Mesodermal cell (in vitro differentiated cells): ENCODE data around the gene LCN10.
A peak's percentile ranks its signal among the peaks of the same experiment; 100 is the strongest.
"Not testable (repeated sequence)": the region's sequence is repeated elsewhere in the genome, so short reads cannot be mapped to it uniquely, and the experiment has no call there.

Experiments used
- H3K27ac ChIP-seq: 2 replicates; pipeline ENCODE4 v1.7.0; 2013; ENCODE audit warnings: mild to moderate bottlenecking, low read depth, low read length, moderate library complexity; ENCODE audit not compliant: severe bottlenecking
- H3K36me3 ChIP-seq: 2 replicates; pipeline ENCODE4 v1.7.1; 2013; ENCODE audit warnings: mild to moderate bottlenecking, low read length, moderate library complexity; ENCODE audit not compliant: control insufficient read depth, insufficient read depth
- H3K4me1 ChIP-seq: one replicate; pipeline ENCODE4 v1.7.1; 2013; ENCODE audit warnings: mild to moderate bottlenecking, low read length; ENCODE audit not compliant: insufficient read depth, control insufficient read depth, poor library complexity, severe bottlenecking
- H3K4me3 ChIP-seq: 2 replicates; pipeline ENCODE4 v1.7.0; 2013; ENCODE audit warnings: low read length, control low read depth, mild to moderate bottlenecking; ENCODE audit not compliant: insufficient read depth, poor library complexity, severe bottlenecking; ENCODE audit errors: extremely low read depth
- H3K9me3 ChIP-seq: 2 replicates; pipeline ENCODE4 v1.7.1; 2013; ENCODE audit warnings: mild to moderate bottlenecking, low read length, moderate library complexity; ENCODE audit not compliant: control insufficient read depth
- WGBS, 2 experiments: methylation state at CpG; one replicate each; pipeline ENCODE4 v1.1.5; 2013; ENCODE audit warnings: missing lambda C conversion rate in 2 of 2; ENCODE audit not compliant: insufficient coverage in 2 of 2; 5-methylcytosine and 5-hydroxymethylcytosine counted together

Gene LCN10

GRCh38 chr9:136714893-136715274 is 27.9 kb downstream of the LCN10 start:
- WGBS, 2 experiments, result 80 to 90% methylated on average over 6 to 8 of the region's 8 CpGs
- Histone ChIP-seq H3K27ac (peak overlapping the region; percentile 53), H3K36me3 (peaks cover 13% of the 10 kb centered on the region), H3K4me1 (peaks cover 16% of the 10 kb centered on the region), H3K4me3 (no peak overlapping the region), H3K9me3 (no peaks in the 10 kb centered on the region)

GRCh38 chr9:136714096-136714892 is 28.4 kb downstream of the LCN10 start:
- Histone ChIP-seq H3K4me3 (no peak overlapping the region), H3K9me3 (no peaks in the 10 kb centered on the region), H3K4me1 (peaks cover 16% of the 10 kb centered on the region), H3K36me3 (peaks cover 13% of the 10 kb centered on the region), H3K27ac (peak overlapping the region; percentile 53)
- 85 to 93% methylated on average over 15 of the region's 17 CpGs for WGBS, 2 experiments

DNA sequence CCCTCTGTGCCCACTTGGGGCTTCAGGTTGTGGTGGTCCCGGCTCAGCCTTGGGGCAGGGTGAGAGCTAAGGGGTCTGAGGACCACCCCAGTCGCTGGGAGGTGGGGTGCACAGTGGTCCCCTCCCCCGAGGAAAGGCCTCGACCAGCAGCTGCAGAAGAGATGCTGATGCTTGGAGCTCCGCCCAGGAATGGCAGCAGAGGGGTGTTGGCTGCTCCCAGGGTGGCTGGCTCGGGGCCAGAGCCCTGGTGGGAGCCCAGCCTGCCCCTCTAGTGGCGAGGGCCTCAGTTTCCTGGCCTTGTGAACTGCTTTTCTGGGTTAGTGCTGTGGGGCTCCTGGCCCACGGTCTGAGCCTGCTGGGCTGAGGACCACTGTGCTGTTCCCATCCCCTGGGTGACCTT is 29.2 kb downstream of the LCN10 start:
- H3K36me3 ChIP-seq, result peaks cover 13% of the 10 kb centered on the region
- H3K4me1 ChIP-seq, result peaks cover 16% of the 10 kb centered on the region
- H3K9me3 ChIP-seq, result no peaks in the 10 kb centered on the region
- 80 to 81% methylated on average over 8 of the region's 8 CpGs for WGBS, 2 experiments
- H3K4me3 ChIP-seq, result peak overlapping the region; percentile 73
- H3K27ac ChIP-seq, result no peak overlapping the region

DNA sequence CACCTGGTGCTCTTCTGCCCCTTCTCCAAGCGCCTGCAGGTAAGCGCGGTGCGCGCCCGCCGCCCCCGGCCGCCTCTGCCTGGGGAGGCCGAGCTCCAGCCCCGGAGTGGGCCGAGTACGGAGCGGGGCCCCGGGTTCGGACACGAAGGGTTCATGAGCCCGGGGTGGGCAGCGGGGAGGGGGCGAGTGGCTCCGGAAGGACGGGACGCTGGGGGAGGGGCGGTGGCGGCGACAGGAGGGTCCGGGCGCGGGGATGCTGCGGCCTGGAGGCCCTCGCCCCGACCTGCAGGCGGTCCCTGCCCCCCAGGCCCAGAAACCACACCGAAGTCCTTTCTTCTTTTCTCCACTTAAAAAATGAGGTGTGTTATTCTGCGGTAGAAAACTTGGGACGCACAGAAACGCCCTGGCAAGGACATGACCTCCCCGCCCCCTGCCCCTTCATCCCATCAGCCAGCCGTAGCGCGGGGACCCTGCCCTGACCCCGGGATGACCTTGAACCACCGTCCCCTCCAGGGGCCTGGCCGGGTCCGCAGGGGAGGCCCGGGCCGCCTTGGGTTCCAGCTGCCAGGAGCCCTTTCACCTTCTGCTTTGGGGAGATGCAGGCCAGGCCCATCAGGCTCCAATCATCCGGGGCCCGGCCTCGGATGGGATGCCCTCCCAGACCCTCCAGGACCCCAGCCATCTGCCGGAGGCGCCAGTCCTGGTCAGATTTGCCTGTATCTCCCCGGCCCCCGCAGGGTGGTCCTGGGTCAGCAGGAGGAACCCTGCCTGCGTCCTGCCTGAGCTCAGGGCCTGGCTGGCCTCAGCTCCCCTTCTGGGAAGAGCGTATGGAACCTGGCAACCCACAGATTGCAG is 29.8 kb downstream of the LCN10 start:
- Histone ChIP-seq H3K4me1 (peaks cover 16% of the 10 kb centered on the region), H3K9me3 (no peaks in the 10 kb centered on the region), H3K4me3 (peak overlapping the region; percentile 73), H3K36me3 (peaks cover 13% of the 10 kb centered on the region), H3K27ac (no peak overlapping the region)
- WGBS, 2 experiments, result 11 to 15% methylated on average over 29 to 45 of the region's 56 CpGs

DNA sequence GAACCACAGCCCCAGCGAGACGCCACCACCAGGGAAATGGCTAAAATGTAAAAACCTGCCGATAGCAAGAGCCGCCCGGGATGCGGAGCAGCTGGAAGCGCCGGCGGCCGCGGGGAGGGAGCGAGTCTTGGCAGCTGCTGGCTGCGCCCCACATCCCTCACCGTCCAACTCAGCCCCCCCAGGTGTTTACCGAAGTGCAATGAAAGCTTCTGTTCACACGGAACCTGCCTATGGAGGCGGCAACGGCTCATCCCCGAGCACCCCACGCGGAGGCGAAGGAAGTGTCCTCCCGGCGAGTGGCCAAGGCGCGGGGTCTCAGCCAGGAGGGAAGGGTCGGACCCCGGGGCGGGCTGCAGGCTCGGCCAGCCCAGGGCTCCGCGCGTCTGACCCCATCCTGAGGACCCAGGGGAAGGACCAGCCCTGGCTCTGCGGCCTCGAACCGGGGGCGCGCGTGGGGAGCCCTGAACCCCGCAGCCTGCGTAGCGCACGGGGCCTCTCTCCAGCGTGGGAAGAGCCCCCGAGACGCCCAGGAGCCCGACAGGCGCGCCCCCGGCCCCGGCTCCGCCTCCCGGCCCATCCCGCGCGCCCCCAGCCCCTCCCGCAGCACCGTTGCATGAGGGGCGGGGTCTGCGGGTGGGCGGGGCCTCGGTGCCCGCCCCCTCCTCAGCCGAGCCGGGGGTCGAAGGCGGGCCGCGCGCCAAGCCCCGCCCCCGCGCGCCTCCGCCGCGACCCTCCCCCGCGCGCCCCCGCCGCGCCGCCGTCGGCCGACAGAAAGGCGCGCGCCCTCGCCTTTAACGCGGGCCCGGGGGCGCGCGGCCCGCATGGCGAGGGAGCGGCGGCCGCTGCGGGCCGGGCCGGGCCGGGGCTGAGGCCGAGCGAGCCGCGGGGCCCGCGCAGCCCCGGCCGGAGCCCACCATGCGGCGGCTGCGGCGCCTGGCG is 30.7 kb downstream of the LCN10 start, which contains the start of gene DIPK1B:
Gene DIPK1B (plus strand): TSS at position 822 of the 939 bp plus-strand sequence. CDS start 94 bp downstream, at position 916.
- Histone ChIP-seq H3K36me3 (peaks cover 8% of the 10 kb centered on the region), H3K4me3 (peak within 1 kb of the TSS; percentile 73), H3K27ac (no peak within 1 kb of the TSS), H3K9me3 (no peaks in the 10 kb centered on the region), H3K4me1 (peaks cover 16% of the 10 kb centered on the region)
- WGBS, 2 experiments, result 1% methylated on average over 74 to 76 of the region's 119 CpGs

DNA sequence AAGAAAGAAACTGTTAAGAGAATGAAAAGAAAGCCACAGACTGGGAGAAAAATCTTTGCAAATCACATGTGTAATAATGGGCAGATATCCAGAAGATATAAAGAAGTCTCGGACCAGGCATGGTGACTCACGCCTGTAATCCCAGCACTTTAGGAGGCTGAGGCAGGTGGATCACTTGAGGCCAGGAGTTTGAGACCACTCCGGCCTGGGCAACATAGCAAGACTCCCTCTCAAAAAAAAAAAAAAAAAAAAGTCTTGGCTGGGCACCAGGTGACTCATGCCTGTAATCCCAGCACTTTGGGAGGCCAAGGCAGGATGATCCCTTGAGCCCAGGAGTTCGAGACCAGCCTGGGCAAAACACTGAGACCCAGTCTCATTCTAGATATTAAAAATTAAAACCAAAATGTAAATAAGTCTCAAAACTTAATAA is 31.5 kb downstream of the LCN10 start:
- 90 to 100% methylated on average over 2 to 3 of the region's 4 CpGs for WGBS, 2 experiments
- H3K9me3 ChIP-seq, H3K27ac ChIP-seq, H3K36me3 ChIP-seq: not testable (repeated sequence)
- peak overlapping the region; percentile 53 for H3K4me3 ChIP-seq
- H3K4me1 ChIP-seq, result peaks cover 16% of the 10 kb centered on the region

- Histone ChIP-seq H3K4me3 (no peak overlapping the region), H3K4me1 (peaks cover 18% of the 10 kb centered on the region)
- WGBS, 2 experiments, result 96% methylated on average over 6 of the region's 7 CpGs
These were observed 32.2 kb downstream of the LCN10 start for GRCh38 chr9:136710543-136710942.

DNA sequence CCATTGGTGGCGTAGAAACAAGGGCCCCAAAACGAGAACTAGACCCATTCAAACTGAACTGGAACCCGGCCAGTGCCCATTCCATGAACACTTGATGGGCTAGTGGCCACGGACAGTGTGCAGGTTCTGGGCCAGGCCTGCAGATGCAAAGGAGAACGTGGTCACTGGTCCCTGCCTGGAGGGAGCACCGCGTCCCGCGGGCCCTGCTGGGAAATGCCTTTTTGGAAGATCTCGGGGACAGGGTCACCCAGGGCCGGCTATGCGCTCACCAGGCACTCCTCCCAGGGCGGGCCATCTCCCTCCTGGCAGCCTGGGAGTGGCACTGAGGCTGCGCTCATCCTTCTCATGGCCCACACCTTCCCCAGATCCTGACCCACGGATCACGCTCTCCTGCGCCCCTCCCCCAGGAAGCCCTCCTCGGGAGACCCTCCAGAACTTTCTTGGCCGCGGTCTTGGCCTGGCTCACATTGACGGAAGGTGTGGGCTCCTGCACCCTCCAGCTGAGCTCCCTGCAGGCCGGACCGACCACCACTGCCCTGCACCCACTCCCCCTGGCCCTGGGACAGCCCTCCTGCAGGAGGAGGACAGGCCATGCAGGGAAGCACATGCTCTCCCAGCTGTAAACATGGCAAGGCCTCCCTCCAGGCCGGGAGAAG is 33.2 kb downstream of the LCN10 start:
- Histone ChIP-seq H3K36me3 (peaks cover 5% of the 10 kb centered on the region), H3K9me3 (no peaks in the 10 kb centered on the region), H3K4me1 (peaks cover 17% of the 10 kb centered on the region), H3K4me3 (no peak overlapping the region), H3K27ac (no peak overlapping the region)
- WGBS, 2 experiments, result 93 to 96% methylated on average over 19 to 24 of the region's 24 CpGs

More at GRCh38 chr9:136710543-136710942, 32.2 kb downstream of the LCN10 start:
- Histone ChIP-seq H3K27ac (no peak overlapping the region), H3K9me3 (no peaks in the 10 kb centered on the region), H3K36me3 (peaks cover 5% of the 10 kb centered on the region)

DNA sequence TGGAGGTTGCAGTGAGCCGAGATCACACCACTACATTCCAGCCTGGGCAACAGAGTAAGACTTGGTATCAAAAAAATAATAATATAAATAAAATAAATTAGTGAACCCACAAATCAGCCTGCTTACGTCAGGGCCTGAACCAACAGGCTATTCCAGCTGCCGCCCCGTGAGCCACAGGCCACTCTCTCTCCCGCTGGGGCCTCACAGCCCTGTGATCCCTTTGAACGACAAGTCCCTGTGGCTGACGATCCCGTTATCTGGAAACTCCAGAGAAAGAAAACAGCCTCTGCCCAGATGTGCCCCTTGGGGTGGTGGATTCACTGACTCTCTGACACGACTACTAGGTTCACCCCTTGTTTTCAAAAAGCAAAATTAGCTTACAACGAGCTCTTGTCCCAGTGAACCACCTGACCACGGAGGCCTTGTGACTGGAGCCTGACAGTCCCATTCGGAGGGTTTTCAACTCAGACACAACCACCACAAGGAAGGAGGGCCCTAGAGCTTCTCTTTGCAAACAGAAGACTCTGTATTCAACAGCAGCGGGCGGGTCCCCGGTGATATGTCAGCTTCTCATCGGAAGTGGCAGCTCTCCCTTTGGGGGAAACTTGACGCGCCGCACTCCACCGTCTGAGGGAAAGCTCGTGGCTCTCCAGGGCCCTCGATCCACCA is 34.8 kb downstream of the LCN10 start:
- H3K27ac ChIP-seq, result no peak overlapping the region
- 88 to 93% methylated on average over 18 to 19 of the region's 22 CpGs for WGBS, 2 experiments
- H3K4me1 ChIP-seq, result peaks cover 8% of the 10 kb centered on the region
- no peak overlapping the region for H3K4me3 ChIP-seq
- no peaks in the 10 kb centered on the region for H3K9me3 ChIP-seq
- no peaks in the 10 kb centered on the region for H3K36me3 ChIP-seq
